Neural progenitor cell (in vitro differentiated cells): ENCODE measurements around the gene CCR1.

Source experiments
- CTCF ChIP-seq: fragments of 200-600 bp; sonication (generic); IDR thresholded peaks from 2 replicates; pipeline ENCODE4 v1.5.1; 2017; ENCODE audit warnings: antibody characterized with exemption, mild to moderate bottlenecking
- EZH2phosphoT487 ChIP-seq: fragments of 200-600 bp; sonication (generic); IDR thresholded peaks from 2 replicates; pipeline ENCODE4 v1.6.1; 2017; ENCODE audit warnings: antibody characterized with exemption

GRCh38 chr3:46239952-46240351 is 31.8 kb upstream of the CCR1 start:
- TF ChIP-seq CTCF (no peak), EZH2phosphoT487 (no peak)
